Esophagus squamous epithelium (tissue), 5 donors: Measurements from ENCODE around the gene SF3B2. TPM values are rescaled to one million over a fixed set of nuclear protein-coding genes. Genes with fewer than 3 reads are reported as not detected.

Experiments used
- DNase-seq: peaks from one replicate; lab custom pipeline; 2025; lab: John Stamatoyannopoulos, UW
- H3K27ac ChIP-seq, 4 donors: fragments of 200-600 bp; sonication (generic); one replicate each; pipeline ENCODE4 v1.5.1; 2016 to 2019; ENCODE audit warnings: mild to moderate bottlenecking in 1 of 4
- H3K27me3 ChIP-seq, 4 donors: fragments of 200-600 bp; sonication (generic); 1 replicate in 3 of 4; 2 replicates in 1 of 4; pipeline versions ENCODE4 v1.5.1 to v1.6.0; 2017 to 2021; ENCODE audit warnings: antibody characterized with exemption in 1 of 4
- H3K36me3 ChIP-seq, 3 donors: fragments of 200-600 bp; sonication (generic); one replicate each; pipeline ENCODE4 v1.5.1; 2016 to 2019
- H3K4me1 ChIP-seq, 3 donors: fragments of 200-600 bp; sonication (generic); one replicate each; pipeline ENCODE4 v1.5.1; 2017 to 2019
- H3K4me3 ChIP-seq, 4 donors: fragments of 200-600 bp; sonication (generic); 1 replicate in 3 of 4; 2 replicates in 1 of 4; pipeline ENCODE4 v1.5.1; 2016 to 2019; ENCODE audit warnings: mild to moderate bottlenecking in 2 of 4, moderate library complexity in 1 of 4
- H3K9me3 ChIP-seq, 3 donors: fragments of 200-600 bp; sonication (generic); one replicate each; pipeline ENCODE4 v1.5.1; 2016 to 2019
- POLR2A ChIP-seq, 4 donors: fragments of 450-650 bp; IDR thresholded peaks; one replicate each; pipeline ENCODE4 v1.6.1; 2017; ENCODE audit warnings: antibody characterized with exemption in 4 of 4, mild to moderate bottlenecking in 4 of 4, moderate library complexity in 3 of 4
- WGBS, 2 donors: methylation state at CpG; one replicate each; pipeline ENCODE4 v1.1.5; 2018; 5-methylcytosine and 5-hydroxymethylcytosine counted together
- intact Hi-C: fragments of 100-400 bp; cut with DNase I; formaldehyde crosslinking; loops from one replicate; pipeline ENCODE4 v1.15.0; 2022
- total RNA-seq, 4 donors: library from RNA; depleted of rRNA; stranded (reverse); fragments of >200 nt; gene quantifications; one replicate each; pipeline ENCODE4 v1.1.0, GENCODE V29; 2016
- TF ChIP-seq, protein P1 (sequence below), 6 experiments: fragments of 450-650 bp in 4 of 6; fragments of 200-600 bp in 2 of 6; sonication (generic) in 2 of 6; IDR thresholded peaks; one replicate each; pipeline ENCODE4 v1.5.1; 2016 to 2019; ENCODE audit warnings: antibody characterized with exemption in 6 of 6, mild to moderate bottlenecking in 4 of 6, moderate library complexity in 4 of 6
- donor health status: DM: yes; HTN: yes; CAD: no.

SF3B2 gene
- total RNA-seq, 4 donors from 2014 or later: 87.8 to 112 (median 93.5) TPM

DNA sequence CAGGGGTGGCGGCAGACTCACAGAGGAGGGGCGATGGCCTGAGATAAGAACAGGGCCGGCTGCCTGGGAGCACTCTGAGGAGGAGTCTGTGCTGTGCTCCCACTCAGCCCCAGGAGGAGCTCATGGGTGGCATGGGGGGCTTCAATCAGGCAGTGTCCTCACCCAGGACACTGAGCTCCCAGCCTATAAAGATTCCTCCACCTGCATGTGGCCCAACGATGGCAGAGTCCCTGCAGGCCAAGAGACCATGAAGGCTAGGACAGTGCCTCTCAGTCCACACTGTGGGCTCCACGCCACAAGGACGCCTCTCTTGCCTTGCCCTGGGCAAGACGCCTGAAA is 38.4 kb upstream of the SF3B2 start:
- H3K9me3 ChIP-seq: no peaks in the 10 kb centered on the region
- H3K27ac ChIP-seq: no peak overlapping the region
- TF ChIP-seq, protein P1, sequence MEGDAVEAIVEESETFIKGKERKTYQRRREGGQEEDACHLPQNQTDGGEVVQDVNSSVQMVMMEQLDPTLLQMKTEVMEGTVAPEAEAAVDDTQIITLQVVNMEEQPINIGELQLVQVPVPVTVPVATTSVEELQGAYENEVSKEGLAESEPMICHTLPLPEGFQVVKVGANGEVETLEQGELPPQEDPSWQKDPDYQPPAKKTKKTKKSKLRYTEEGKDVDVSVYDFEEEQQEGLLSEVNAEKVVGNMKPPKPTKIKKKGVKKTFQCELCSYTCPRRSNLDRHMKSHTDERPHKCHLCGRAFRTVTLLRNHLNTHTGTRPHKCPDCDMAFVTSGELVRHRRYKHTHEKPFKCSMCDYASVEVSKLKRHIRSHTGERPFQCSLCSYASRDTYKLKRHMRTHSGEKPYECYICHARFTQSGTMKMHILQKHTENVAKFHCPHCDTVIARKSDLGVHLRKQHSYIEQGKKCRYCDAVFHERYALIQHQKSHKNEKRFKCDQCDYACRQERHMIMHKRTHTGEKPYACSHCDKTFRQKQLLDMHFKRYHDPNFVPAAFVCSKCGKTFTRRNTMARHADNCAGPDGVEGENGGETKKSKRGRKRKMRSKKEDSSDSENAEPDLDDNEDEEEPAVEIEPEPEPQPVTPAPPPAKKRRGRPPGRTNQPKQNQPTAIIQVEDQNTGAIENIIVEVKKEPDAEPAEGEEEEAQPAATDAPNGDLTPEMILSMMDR (IDR thresholded peaks at IDR 0.05): no peak
- no peak for TF ChIP-seq POLR2A (IDR thresholded peaks at IDR 0.05)
- peaks cover 0 to 30% (median 2%) of the 10 kb centered on the region in 4 donors for H3K27me3 ChIP-seq
- H3K36me3 ChIP-seq: no peaks in the 10 kb centered on the region
- 64% methylated on average over 3 of the region's 7 CpGs; no CpG with 5 or more reads in 1 of the 2 donors for WGBS, 2 donors
- peaks cover 14 to 30% (median 15%) of the 10 kb centered on the region in 3 donors for H3K4me1 ChIP-seq
- intact Hi-C loops: no loop called here
- no peak for DNase-seq
- no peak overlapping the region for H3K4me3 ChIP-seq

- Histone ChIP-seq H3K4me1 (peaks cover 14 to 26% (median 15%) of the 10 kb centered on the region in 3 donors), H3K27me3 (peaks cover 0 to 30% (median 2%) of the 10 kb centered on the region in 4 donors), H3K27ac (no peak overlapping the region), H3K36me3 (no peaks in the 10 kb centered on the region), H3K9me3 (no peaks in the 10 kb centered on the region), H3K4me3 (no peak overlapping the region)
- no peak for DNase-seq
- WGBS, 2 donors: 77 to 89% methylated on average over 4 to 5 of the region's 6 CpGs
- TF ChIP-seq, protein P1 (IDR thresholded peaks at IDR 0.05): no peak
- TF ChIP-seq POLR2A (IDR thresholded peaks at IDR 0.05): no peak
- intact Hi-C loops: no loop called here
Measured at GRCh38 chr11:66014804-66015453, 37.2 kb upstream of the SF3B2 start.

- 54% methylated on average over 6 of the region's 7 CpGs; no CpG with 5 or more reads in 1 of the 2 donors for WGBS, 2 donors
- Histone ChIP-seq H3K4me1 (peaks cover 14 to 26% (median 15%) of the 10 kb centered on the region in 3 donors), H3K4me3 (no peak overlapping the region), H3K36me3 (no peaks in the 10 kb centered on the region), H3K9me3 (no peaks in the 10 kb centered on the region), H3K27ac (peak overlapping the region in 1 of 4 donors; percentile 11), H3K27me3 (peaks cover 0 to 30% (median 2%) of the 10 kb centered on the region in 4 donors)
- DNase-seq: no peak
- TF ChIP-seq POLR2A (IDR thresholded peaks at IDR 0.05): no peak
- TF ChIP-seq, protein P1 (IDR thresholded peaks at IDR 0.05): no peak
- intact Hi-C loops: no loop called here
Measured at GRCh38 chr11:66015454-66015881, 36.7 kb upstream of the SF3B2 start.

- H3K36me3 ChIP-seq: no peaks in the 10 kb centered on the region
- peaks cover 0 to 30% (median 2%) of the 10 kb centered on the region in 4 donors for H3K27me3 ChIP-seq
- no peaks in the 10 kb centered on the region for H3K9me3 ChIP-seq
- TF ChIP-seq, protein P1 (IDR thresholded peaks at IDR 0.05): no peak
- no peak for TF ChIP-seq POLR2A (IDR thresholded peaks at IDR 0.05)
- no peak overlapping the region for H3K4me3 ChIP-seq
- intact Hi-C loops: no loop called here
- peaks cover 14 to 31% (median 15%) of the 10 kb centered on the region in 3 donors for H3K4me1 ChIP-seq
- H3K27ac ChIP-seq: peak overlapping the region in 1 of 4 donors; percentile 11
- DNase-seq: no peak
- WGBS, 2 donors: 57 to 83% methylated on average over 3 to 17 of the region's 18 CpGs
Measured at GRCh38 chr11:66015936-66016792, 36.0 kb upstream of the SF3B2 start.

DNA sequence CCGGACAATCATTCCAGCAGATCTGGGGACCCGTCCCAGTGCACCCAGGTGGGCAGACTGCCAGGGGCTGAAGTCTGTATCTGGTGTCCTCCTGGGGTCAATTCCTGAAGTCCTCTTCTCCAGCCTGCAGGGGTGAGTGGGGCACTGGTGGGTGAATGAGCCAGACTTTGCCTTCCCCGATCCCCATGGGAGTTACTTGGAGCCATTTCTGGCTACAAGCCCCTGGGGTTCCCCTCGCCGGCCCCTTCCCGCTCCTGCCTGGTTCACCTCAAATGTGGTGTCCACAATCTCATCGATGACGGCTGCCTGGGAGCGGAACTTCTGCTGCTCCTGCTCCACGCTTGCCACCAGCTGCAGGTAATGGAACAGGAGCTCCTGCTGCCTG is 35.4 kb upstream of the SF3B2 start:
- WGBS, 2 donors: 86% methylated on average over 9 of the region's 10 CpGs; no CpG with 5 or more reads in 1 of the 2 donors
- no peak for DNase-seq
- intact Hi-C loops: no loop called here

More for the DNA sequence above, 35.4 kb upstream of the SF3B2 start:
- Histone ChIP-seq H3K4me3 (no peak overlapping the region), H3K9me3 (no peaks in the 10 kb centered on the region), H3K4me1 (peaks cover 11 to 31% (median 11%) of the 10 kb centered on the region in 3 donors), H3K27ac (no peak overlapping the region), H3K27me3 (peaks cover 0 to 29% (median under 1%) of the 10 kb centered on the region in 4 donors), H3K36me3 (no peaks in the 10 kb centered on the region)
- TF ChIP-seq, protein P1 (IDR thresholded peaks at IDR 0.05): no peak
- no peak for TF ChIP-seq POLR2A (IDR thresholded peaks at IDR 0.05)
